HEK293T (cell line): ENCODE results near the gene ANKS1A.

Experiments
- FOXA1 ChIP-seq: fragments of 450-650 bp; IDR thresholded peaks from 2 replicates; pipeline ENCODE4 v1.6.1; 2016; ENCODE audit warnings: mild to moderate bottlenecking
- SP1 ChIP-seq: fragments of 450-650 bp; IDR thresholded peaks from 2 replicates; pipeline ENCODE4 v1.6.1; 2017
- TARDBP ChIP-seq: fragments of 450-650 bp; IDR thresholded peaks from 2 replicates; pipeline ENCODE4 v1.6.1; 2016

DNA sequence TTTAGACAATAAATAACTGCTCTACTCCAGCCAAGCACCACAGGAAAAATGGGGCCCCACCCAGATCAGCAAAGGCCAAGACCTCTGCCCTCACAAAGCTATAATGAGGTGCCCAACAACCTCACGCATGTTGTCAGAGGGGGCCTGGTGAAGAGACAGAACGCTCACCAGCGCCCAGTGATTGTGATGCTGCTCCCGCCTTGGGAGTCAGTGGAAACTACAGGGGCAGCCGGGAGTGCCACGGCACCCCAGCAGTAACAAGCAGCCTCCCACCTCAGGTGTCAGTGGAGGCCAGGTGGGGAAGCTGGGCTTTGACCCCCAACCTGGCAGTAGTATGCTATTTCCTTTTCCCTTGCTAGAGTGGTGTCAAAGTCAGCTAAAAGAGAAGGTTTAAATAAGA is 204.7 kb downstream of the ANKS1A start:
- TF ChIP-seq SP1 (no peak), TARDBP (no peak), FOXA1 (no peak)
